Mesenchymal stem cell (in vitro differentiated cells and primary cell): ENCODE measurements around the gene MBD4.

ENCODE experiments used
- DNase-seq: peaks from one replicate; pipeline ENCODE4 v3.0.0-alpha.2; 2013
- H2AFZ ChIP-seq: one replicate; pipeline ENCODE4 v1.6.1; 2013; ENCODE audit warnings: low read depth, mild to moderate bottlenecking, control low read depth, inconsistent platforms, low read length, moderate library complexity
- H2AK5ac ChIP-seq: 2 replicates; pipeline ENCODE4 v1.6.1; 2013; ENCODE audit warnings: low read length, moderate library complexity, mild to moderate bottlenecking, inconsistent platforms; ENCODE audit not compliant: severe bottlenecking
- H2BK120ac ChIP-seq: one replicate; pipeline ENCODE4 v1.6.1; 2013; ENCODE audit warnings: low read depth, mild to moderate bottlenecking, inconsistent platforms, low read length, moderate library complexity
- H2BK12ac ChIP-seq, 2 experiments: one replicate each; pipeline ENCODE4 v1.6.1; 2013; ENCODE audit warnings: inconsistent platforms in 2 of 2, low read length in 2 of 2, mild to moderate bottlenecking in 2 of 2, moderate library complexity in 2 of 2, control low read depth in 1 of 2
- H2BK15ac ChIP-seq: one replicate; pipeline ENCODE4 v1.6.1; 2013; ENCODE audit warnings: mild to moderate bottlenecking, low read depth, inconsistent platforms; ENCODE audit not compliant: poor library complexity, severe bottlenecking
- H2BK5ac ChIP-seq: 2 replicates; pipeline ENCODE4 v1.6.1; 2013; ENCODE audit warnings: low read depth, mild to moderate bottlenecking, low read length, control low read depth, inconsistent platforms; ENCODE audit not compliant: poor library complexity, severe bottlenecking
- H3K14ac ChIP-seq, 2 experiments: one replicate each; pipeline ENCODE4 v1.6.1; 2013; ENCODE audit warnings: inconsistent platforms in 2 of 2, low read length in 2 of 2, control low read depth in 1 of 2, mild to moderate bottlenecking in 1 of 2, moderate library complexity in 1 of 2
- H3K18ac ChIP-seq, 2 experiments: one replicate each; pipeline ENCODE4 v1.6.1; 2013; ENCODE audit warnings: inconsistent platforms in 2 of 2, low read length in 2 of 2, control low read depth in 1 of 2, low read depth in 1 of 2, mild to moderate bottlenecking in 1 of 2
- H3K23ac ChIP-seq, 2 experiments: one replicate each; pipeline ENCODE4 v1.6.1; 2013; ENCODE audit warnings: inconsistent platforms in 2 of 2, low read length in 2 of 2, mild to moderate bottlenecking in 2 of 2, moderate library complexity in 2 of 2, control low read depth in 1 of 2
- H3K27ac ChIP-seq: 2 replicates; pipeline ENCODE4 v1.5.1; 2013; ENCODE audit warnings: mild to moderate bottlenecking, moderate library complexity, low read length, control low read depth, inconsistent platforms; ENCODE audit not compliant: poor library complexity, severe bottlenecking
- H3K27me3 ChIP-seq, 2 experiments: 2 replicates each; pipeline versions ENCODE4 v1.6.1 to v1.7.0; 2013; ENCODE audit warnings: low read length in 2 of 2, mild to moderate bottlenecking in 2 of 2, moderate library complexity in 2 of 2, control low read depth in 1 of 2, inconsistent platforms in 1 of 2; ENCODE audit not compliant: control insufficient read depth in 1 of 2, insufficient read depth in 1 of 2
- H3K36me3 ChIP-seq, 2 experiments: 2 replicates each; pipeline versions ENCODE4 v1.6.1 to v1.7.0; 2013; ENCODE audit warnings: low read length in 2 of 2, control low read depth in 1 of 2, inconsistent platforms in 1 of 2, low read depth in 1 of 2, mild to moderate bottlenecking in 1 of 2; ENCODE audit not compliant: insufficient read depth in 2 of 2, control insufficient read depth in 1 of 2
- H3K4ac ChIP-seq, 2 experiments: one replicate each; pipeline ENCODE4 v1.6.1; 2013; ENCODE audit warnings: inconsistent platforms in 2 of 2, low read length in 2 of 2, mild to moderate bottlenecking in 2 of 2, moderate library complexity in 2 of 2, control low read depth in 1 of 2, low read depth in 1 of 2
- H3K4me1 ChIP-seq: 2 replicates; pipeline ENCODE4 v1.6.1; 2013; ENCODE audit warnings: low read depth, low read length, control low read depth; ENCODE audit not compliant: control insufficient read depth, insufficient read depth
- H3K4me2 ChIP-seq: 2 replicates; pipeline ENCODE4 v1.6.1; 2013; ENCODE audit warnings: low read length, mild to moderate bottlenecking, inconsistent platforms; ENCODE audit not compliant: poor library complexity, severe bottlenecking
- H3K4me3 ChIP-seq, 2 experiments: 2 replicates each; pipeline versions ENCODE4 v1.5.1 to v1.7.0; 2013; ENCODE audit warnings: low read length in 2 of 2, mild to moderate bottlenecking in 2 of 2, control low read depth in 1 of 2, low read depth in 1 of 2; ENCODE audit not compliant: insufficient read depth in 1 of 2
- H3K79me1 ChIP-seq: replicated peaks from 2 replicates; pipeline ENCODE4 v1.6.1; 2013; ENCODE audit warnings: mild to moderate bottlenecking, control low read depth, low read length, inconsistent platforms; ENCODE audit not compliant: poor library complexity, severe bottlenecking
- H3K9ac ChIP-seq: 2 replicates; pipeline ENCODE4 v1.7.0; 2013; ENCODE audit warnings: mild to moderate bottlenecking, low read length, moderate library complexity
- H3K9me3 ChIP-seq: 2 replicates; pipeline ENCODE4 v1.7.0; 2013; ENCODE audit warnings: mild to moderate bottlenecking, low read length; ENCODE audit not compliant: control insufficient read depth
- H4K8ac ChIP-seq: one replicate; pipeline ENCODE4 v1.6.1; 2013; ENCODE audit warnings: inconsistent platforms, mild to moderate bottlenecking, low read length, moderate library complexity
- H4K91ac ChIP-seq: one replicate; pipeline ENCODE4 v1.6.1; 2013; ENCODE audit warnings: mild to moderate bottlenecking, low read length, inconsistent platforms
- WGBS: methylation state at CpG from one replicate; pipeline ENCODE4 v1.1.7; 2013; ENCODE audit warnings: mixed read lengths; 5-methylcytosine and 5-hydroxymethylcytosine counted together

Gene MBD4

GRCh38 chr3:129432671-129433070, 7.1 kb downstream of the MBD4 start:
- no peak overlapping the region for H3K14ac ChIP-seq
- no peak overlapping the region for H2BK12ac ChIP-seq
- H3K27ac ChIP-seq = no peak overlapping the region
- H4K8ac ChIP-seq = no peak overlapping the region
- H2BK5ac ChIP-seq = no peak overlapping the region
- peaks cover 13 to 82% of the 10 kb centered on the region in 2 experiments for H3K36me3 ChIP-seq
- no peak overlapping the region for H3K4me2 ChIP-seq
- no peak overlapping the region for H3K4me3 ChIP-seq
- H2AFZ ChIP-seq = no peak overlapping the region
- no peak overlapping the region for H3K18ac ChIP-seq
- peaks cover 1% of the 10 kb centered on the region for H3K79me1 ChIP-seq
- H3K27me3 ChIP-seq = no peaks in the 10 kb centered on the region
- H4K91ac ChIP-seq = no peak overlapping the region
- peaks cover 12% of the 10 kb centered on the region for H3K4me1 ChIP-seq
- H2BK15ac ChIP-seq = no peak overlapping the region
- no peak for DNase-seq
- H2BK120ac ChIP-seq = no peak overlapping the region
- H3K9ac ChIP-seq = no peak overlapping the region
- no peak overlapping the region for H3K4ac ChIP-seq
- H2AK5ac ChIP-seq = no peak overlapping the region
- no peaks in the 10 kb centered on the region for H3K9me3 ChIP-seq
- H3K23ac ChIP-seq = no peak overlapping the region

- Histone ChIP-seq H4K8ac (no peak overlapping the region), H3K27me3 (no peaks in the 10 kb centered on the region), H3K4me3 (no peak overlapping the region), H2AK5ac (no peak overlapping the region), H4K91ac (no peak overlapping the region), H3K4me2 (no peak overlapping the region), H3K14ac (no peak overlapping the region), H3K18ac (no peak overlapping the region), H3K9ac (no peak overlapping the region), H3K36me3 (peaks cover 13 to 76% of the 10 kb centered on the region in 2 experiments), H3K27ac (peak overlapping the region; percentile 3), H3K4me1 (peaks cover 12% of the 10 kb centered on the region), H3K79me1 (peaks cover 1% of the 10 kb centered on the region), H2BK12ac (no peak overlapping the region), H2BK5ac (no peak overlapping the region), H2BK15ac (no peak overlapping the region), H2BK120ac (no peak overlapping the region), H3K9me3 (no peaks in the 10 kb centered on the region), H3K23ac (no peak overlapping the region), H3K4ac (no peak overlapping the region), H2AFZ (no peak overlapping the region)
- 88% methylated on average over 4 of the region's 7 CpGs for WGBS
- no peak for DNase-seq
Measured at GRCh38 chr3:129432036-129432435, 7.7 kb downstream of the MBD4 start.

- DNase-seq = no peak
- H2BK120ac ChIP-seq = no peak overlapping the region
- H3K27ac ChIP-seq = no peak overlapping the region
- H3K23ac ChIP-seq = no peak overlapping the region
- peak overlapping the region; percentile 64 for H4K91ac ChIP-seq
- H3K14ac ChIP-seq = no peak overlapping the region
- H2BK12ac ChIP-seq = no peak overlapping the region
- H3K18ac ChIP-seq = no peak overlapping the region
- H2BK5ac ChIP-seq = no peak overlapping the region
- peaks cover 0 to 3% of the 10 kb centered on the region in 2 experiments for H3K27me3 ChIP-seq
- peak overlapping the region in 1 of 2 experiments; percentile 51 for H3K4ac ChIP-seq
- no peak overlapping the region for H2AFZ ChIP-seq
- no peak overlapping the region for H3K4me2 ChIP-seq
- no peaks in the 10 kb centered on the region for H3K79me1 ChIP-seq
- WGBS = 87% methylated on average over 4 of the region's 4 CpGs
- H3K9ac ChIP-seq = no peak overlapping the region
- peaks cover 12% of the 10 kb centered on the region for H3K4me1 ChIP-seq
- peak overlapping the region; percentile 16 for H4K8ac ChIP-seq
- H2BK15ac ChIP-seq = no peak overlapping the region
- peaks cover 11 to 52% of the 10 kb centered on the region in 2 experiments for H3K36me3 ChIP-seq
- H3K4me3 ChIP-seq = no peak overlapping the region
- no peak overlapping the region for H2AK5ac ChIP-seq
- H3K9me3 ChIP-seq = no peaks in the 10 kb centered on the region
Measured at GRCh38 chr3:129429602-129430001, 10.1 kb downstream of the MBD4 start.

- 92% methylated on average over 3 of the region's 3 CpGs for WGBS
- H3K4ac ChIP-seq = no peak overlapping the region
- no peak overlapping the region for H3K14ac ChIP-seq
- H3K27me3 ChIP-seq = peaks cover 0 to 3% of the 10 kb centered on the region in 2 experiments
- H2AK5ac ChIP-seq = no peak overlapping the region
- no peak overlapping the region for H2BK15ac ChIP-seq
- no peak overlapping the region for H3K27ac ChIP-seq
- H2BK120ac ChIP-seq = no peak overlapping the region
- H3K4me3 ChIP-seq = peak overlapping the region in 1 of 2 experiments; percentile 88
- H2AFZ ChIP-seq = no peak overlapping the region
- H3K79me1 ChIP-seq = no peaks in the 10 kb centered on the region
- peak overlapping the region; percentile 74 for H4K8ac ChIP-seq
- peak overlapping the region in 1 of 2 experiments; percentile 63 for H3K18ac ChIP-seq
- H3K9ac ChIP-seq = peak overlapping the region; percentile 79
- H4K91ac ChIP-seq = no peak overlapping the region
- H2BK12ac ChIP-seq = no peak overlapping the region
- peaks cover 12% of the 10 kb centered on the region for H3K4me1 ChIP-seq
- peak; percentile 26 for DNase-seq
- H3K9me3 ChIP-seq = no peaks in the 10 kb centered on the region
- no peak overlapping the region for H3K4me2 ChIP-seq
- no peak overlapping the region for H2BK5ac ChIP-seq
- no peak overlapping the region for H3K23ac ChIP-seq
- H3K36me3 ChIP-seq = peaks cover 11 to 48% of the 10 kb centered on the region in 2 experiments
Measured at GRCh38 chr3:129429080-129429451, 10.7 kb downstream of the MBD4 start.
